Prostate gland (tissue), 2 donors: Measurements from ENCODE around the gene PRMT7. TPM values are rescaled to one million over a fixed set of nuclear protein-coding genes. Genes with fewer than 3 reads are reported as not detected.

Experiments
- DNase-seq: peaks from one replicate; pipeline ENCODE4 v3.0.0-alpha.2; 2019; ENCODE audit warnings: low spot score
- H3K27ac ChIP-seq, 2 donors: fragments of 200-600 bp; sonication (generic); 2 replicates each; pipeline ENCODE4 v1.5.1; 2017 to 2019
- H3K27me3 ChIP-seq: fragments of 200-600 bp; sonication (generic); replicated peaks from 2 replicates; pipeline ENCODE4 v1.5.1; 2019; ENCODE audit not compliant: insufficient read depth
- H3K36me3 ChIP-seq, 2 donors: fragments of 200-600 bp; sonication (generic); 1 replicate in 1 of 2; 2 replicates in 1 of 2; pipeline versions ENCODE4 v1.5.1 to v1.8.1; 2017 to 2019
- H3K4me1 ChIP-seq: fragments of 200-600 bp; sonication (generic); replicated peaks from 2 replicates; pipeline ENCODE4 v1.5.1; 2019
- H3K4me3 ChIP-seq, 2 donors: fragments of 200-600 bp; sonication (generic); 2 replicates each; pipeline ENCODE4 v1.5.1; 2017 to 2019
- H3K9me3 ChIP-seq: fragments of 200-600 bp; sonication (generic); 2 replicates; pipeline ENCODE4 v1.5.1; 2017
- CTCF ChIP-seq, 4 experiments: fragments of 200-600 bp in 2 of 4; fragments of 450-650 bp in 2 of 4; sonication (generic) in 2 of 4; IDR thresholded peaks; 1 replicate in 3 of 4; 2 replicates in 1 of 4; pipeline ENCODE4 v1.5.1; 2016 to 2019; ENCODE audit warnings: antibody characterized with exemption in 4 of 4, mild to moderate bottlenecking in 2 of 4, moderate library complexity in 2 of 4
- POLR2A ChIP-seq: fragments of 450-650 bp; IDR thresholded peaks from one replicate; pipeline ENCODE4 v1.6.1; 2016; ENCODE audit warnings: antibody characterized with exemption, mild to moderate bottlenecking
- POLR2AphosphoS5 ChIP-seq: sonication (generic); formaldehyde crosslinking; IDR thresholded peaks from one replicate; pipeline ENCODE4 v1.6.1; 2017; ENCODE audit warnings: antibody characterized with exemption
- WGBS: methylation state at CpG from one replicate; pipeline ENCODE4 v1.1.5; 2018; 5-methylcytosine and 5-hydroxymethylcytosine counted together
- intact Hi-C: fragments of 100-400 bp; cut with DNase I; formaldehyde crosslinking; loops from one replicate; pipeline ENCODE4 v1.14.2; 2022
- total RNA-seq, 2 donors: library from RNA; depleted of rRNA; stranded (reverse); fragments of >200 nt; gene quantifications; one replicate each; pipeline ENCODE4 v1.1.0, GENCODE V29; 2016

Gene PRMT7
- total RNA-seq, 2 donors from 2014 or later, result 45.2 to 77.9 TPM

- no peak overlapping the region for H3K4me3 ChIP-seq
- intact Hi-C loops, result no loop called here
- no peaks in the 10 kb centered on the region for H3K9me3 ChIP-seq
- TF ChIP-seq POLR2AphosphoS5 (no peak), CTCF (IDR thresholded peaks at IDR 0.05) (no peak), POLR2A (no peak)
- no peaks in the 10 kb centered on the region for H3K36me3 ChIP-seq
- WGBS, result 91% methylated on average over 3 of the region's 3 CpGs
- no peaks in the 10 kb centered on the region for H3K27me3 ChIP-seq
- no peak for DNase-seq
- no peaks in the 10 kb centered on the region for H3K4me1 ChIP-seq
- no peak overlapping the region for H3K27ac ChIP-seq
These were observed 77.3 kb downstream of the PRMT7 start for GRCh38 chr16:68388124-68388523.

- TF ChIP-seq POLR2A (no peak), POLR2AphosphoS5 (no peak), CTCF (IDR thresholded peaks at IDR 0.05) (no peak)
- H3K36me3 ChIP-seq, result no peaks in the 10 kb centered on the region
- intact Hi-C loops, result no loop called here
- H3K27me3 ChIP-seq, result no peaks in the 10 kb centered on the region
- WGBS, result 72% methylated on average over 8 of the region's 8 CpGs
- H3K27ac ChIP-seq, result no peak overlapping the region
- H3K4me3 ChIP-seq, result no peak overlapping the region
- H3K4me1 ChIP-seq, result no peaks in the 10 kb centered on the region
- no peak for DNase-seq
- H3K9me3 ChIP-seq, result no peaks in the 10 kb centered on the region
These were observed 78.2 kb downstream of the PRMT7 start for GRCh38 chr16:68389006-68389405.

GRCh38 chr16:68389750-68390371 lies 79.0 kb downstream of the PRMT7 start:
- Histone ChIP-seq H3K9me3 (no peaks in the 10 kb centered on the region), H3K36me3 (no peaks in the 10 kb centered on the region), H3K4me1 (no peaks in the 10 kb centered on the region), H3K27me3 (no peaks in the 10 kb centered on the region), H3K27ac (no peak overlapping the region), H3K4me3 (no peak overlapping the region)
- TF ChIP-seq CTCF (IDR thresholded peaks at IDR 0.05), result no peak
- no peak for TF ChIP-seq POLR2A
- no peak for TF ChIP-seq POLR2AphosphoS5
- no peak for DNase-seq
- intact Hi-C loops, result loop anchor here (10.0 kb wide), 1 partner anchor 115 kb away; no protein-coding TSS in a partner anchor
- 75% methylated on average over 6 of the region's 6 CpGs for WGBS

GRCh38 chr16:68393333-68393732 lies 82.5 kb downstream of the PRMT7 start:
- H3K9me3 ChIP-seq, result no peaks in the 10 kb centered on the region
- H3K4me1 ChIP-seq, result no peaks in the 10 kb centered on the region
- intact Hi-C loops, result loop anchor here (10.0 kb wide), 1 partner anchor 111 kb away; no protein-coding TSS in a partner anchor
- no peaks in the 10 kb centered on the region for H3K27me3 ChIP-seq
- TF ChIP-seq CTCF (IDR thresholded peaks at IDR 0.05), result no peak
- no peak for TF ChIP-seq POLR2AphosphoS5
- TF ChIP-seq POLR2A, result no peak
- no peaks in the 10 kb centered on the region for H3K36me3 ChIP-seq
- no peak overlapping the region for H3K27ac ChIP-seq
- no peak for DNase-seq
- H3K4me3 ChIP-seq, result no peak overlapping the region
- 91% methylated on average over 3 of the region's 3 CpGs for WGBS

- Histone ChIP-seq H3K4me3 (no peak overlapping the region), H3K36me3 (no peaks in the 10 kb centered on the region), H3K9me3 (no peaks in the 10 kb centered on the region), H3K27me3 (no peaks in the 10 kb centered on the region), H3K4me1 (no peaks in the 10 kb centered on the region), H3K27ac (no peak overlapping the region)
- TF ChIP-seq CTCF (IDR thresholded peaks at IDR 0.05) (no peak), POLR2A (no peak), POLR2AphosphoS5 (no peak)
- intact Hi-C loops, result loop anchor here (10.0 kb wide), 1 partner anchor 110 kb away; no protein-coding TSS in a partner anchor
- DNase-seq, result no peak
- WGBS, result 61% methylated on average over 8 of the region's 8 CpGs
These were observed 84.5 kb downstream of the PRMT7 start for GRCh38 chr16:68395167-68395786.
